Measurements from ENCODE around the gene ADNP2. TPM values are rescaled to one million over a fixed set of nuclear protein-coding genes. Genes with fewer than 3 reads are reported as not detected.
A peak's percentile ranks its signal among the peaks of the same experiment; 100 is the strongest.

Gene ADNP2
- total and polyA plus RNA-seq, 2 of the 4 experiments (the other 2 are of a cell fraction), result 5.6 to 18.3 TPM

DNA sequence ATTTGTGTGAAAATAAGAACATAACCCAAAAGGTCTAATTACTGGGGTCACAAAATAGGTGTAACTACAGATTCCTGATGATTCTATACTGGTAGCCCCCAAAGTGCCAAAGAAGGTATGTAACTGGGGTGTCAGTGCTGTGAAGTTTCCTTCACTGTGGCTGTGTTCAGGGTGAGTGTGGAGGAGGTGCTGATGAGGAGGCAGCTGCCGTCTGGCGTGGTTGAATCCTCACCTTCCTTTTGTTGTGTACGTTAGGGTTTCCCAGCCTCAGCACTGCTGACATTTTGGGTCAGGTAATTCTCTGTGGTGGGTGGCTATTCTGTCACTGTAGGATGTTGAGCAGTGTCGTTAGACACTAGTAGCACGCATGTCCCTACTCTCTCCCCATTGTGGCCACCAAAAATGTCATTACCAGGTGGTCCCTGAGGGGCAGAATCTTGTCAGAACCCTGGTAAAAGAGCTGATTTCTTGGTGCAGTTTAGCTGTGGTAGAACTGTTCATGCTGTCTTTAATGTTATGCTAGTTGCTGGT, 31.5 kb downstream of the ADNP2 start:
- ChIA-PET POLR2A (ENCODE audit: unreplicated experiment) (no interaction called here), CTCF (no interaction called here)
- dilution Hi-C loops (cut with HindIII; ENCODE audit: low sequenced_read_pairs, unreplicated experiment) (no loop called here), in situ Hi-C loops (cut with MboI; ENCODE audit: low sequenced_read_pairs) (no loop called here), intact Hi-C loops (cut with micrococcal nuclease) (no loop called here)
- BruUV-seq (replicated peaks), result no TSS peak
- Histone ChIP-seq H3K79me1 (ENCODE audit: low read depth in 1 of 2, low read length in 2 of 2) (peaks cover 26 to 45% of the 10 kb centered on the region in 2 experiments), H3K4me1 (ENCODE audit: control insufficient read depth, insufficient read depth, low read length) (peaks cover 6% of the 10 kb centered on the region), H3K23ac (ENCODE audit: low read depth, low read length) (no peak overlapping the region), H3K4me2 (ENCODE audit: low read depth, low read length) (no peak overlapping the region), H3K14ac (replicated peaks; ENCODE audit: low read depth, low read length) (no peak overlapping the region), H3K9me1 (ENCODE audit: insufficient read depth, low read length) (peaks cover 13% of the 10 kb centered on the region), H3K56ac (ENCODE audit: extremely low read depth, insufficient read depth, low read length) (no peak overlapping the region), H3K27me3 (ENCODE audit: control insufficient read depth, insufficient read depth, low read length) (no peaks in the 10 kb centered on the region), H2AK9ac (replicated peaks; ENCODE audit: low read depth, low read length, poor library complexity) (peak overlapping the region; percentile 38), H3K36me3 (ENCODE audit: control insufficient read depth, insufficient read depth, low read length) (peaks cover 36% of the 10 kb centered on the region), H3K9ac (ENCODE audit: low read depth, low read length) (no peak overlapping the region), H2BK120ac (ENCODE audit: low read depth, low read length) (no peak overlapping the region), H2AFZ (replicated peaks; ENCODE audit: low read length, poor library complexity) (no peak overlapping the region), H3K27ac (ENCODE audit: insufficient read depth, low read length) (no peak overlapping the region), H2BK20ac (ENCODE audit: low read depth, low read length) (no peak overlapping the region), H2BK5ac (ENCODE audit: low read depth, low read length, poor library complexity, severe bottlenecking) (no peak overlapping the region), H4K91ac (ENCODE audit: insufficient read depth, low read depth, low read length) (no peak overlapping the region), H4K8ac (ENCODE audit: low read depth in 2 of 2, low read length in 2 of 2) (no peak overlapping the region), H2AK5ac (ENCODE audit: low read depth, low read length) (no peak overlapping the region), H3K4me3 (ENCODE audit: insufficient read depth, low read depth, low read length) (no peak overlapping the region), H2BK15ac (ENCODE audit: low read depth, low read length) (no peak overlapping the region), H3K9me3 (ENCODE audit: control insufficient read depth, insufficient read depth, low read length) (no peaks in the 10 kb centered on the region), H3K4ac (ENCODE audit: low read depth, low read length) (no peak overlapping the region), H3K18ac (ENCODE audit: low read depth, low read length) (no peak overlapping the region), H4K5ac (ENCODE audit: low read depth, low read length) (no peak overlapping the region), H4K20me1 (ENCODE audit: insufficient read depth, low read length) (no peaks in the 10 kb centered on the region; the same call in 1 of the 2 replicates)
- WGBS, 2 experiments (ENCODE audit: extremely low coverage in 2 of 2, insufficient read length in 1 of 2), result no CpG with 5 or more reads among the region's 5 CpGs
- no peak for TF ChIP-seq RCOR1 (IDR thresholded peaks at IDR 0.05; ENCODE audit: insufficient replicate concordance, low read length)
- TF ChIP-seq, protein P1, sequence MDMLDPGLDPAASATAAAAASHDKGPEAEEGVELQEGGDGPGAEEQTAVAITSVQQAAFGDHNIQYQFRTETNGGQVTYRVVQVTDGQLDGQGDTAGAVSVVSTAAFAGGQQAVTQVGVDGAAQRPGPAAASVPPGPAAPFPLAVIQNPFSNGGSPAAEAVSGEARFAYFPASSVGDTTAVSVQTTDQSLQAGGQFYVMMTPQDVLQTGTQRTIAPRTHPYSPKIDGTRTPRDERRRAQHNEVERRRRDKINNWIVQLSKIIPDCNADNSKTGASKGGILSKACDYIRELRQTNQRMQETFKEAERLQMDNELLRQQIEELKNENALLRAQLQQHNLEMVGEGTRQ (IDR thresholded peaks at IDR 0.05; ENCODE audit: low read depth, low read length), result no peak
- TF ChIP-seq, protein P2, sequence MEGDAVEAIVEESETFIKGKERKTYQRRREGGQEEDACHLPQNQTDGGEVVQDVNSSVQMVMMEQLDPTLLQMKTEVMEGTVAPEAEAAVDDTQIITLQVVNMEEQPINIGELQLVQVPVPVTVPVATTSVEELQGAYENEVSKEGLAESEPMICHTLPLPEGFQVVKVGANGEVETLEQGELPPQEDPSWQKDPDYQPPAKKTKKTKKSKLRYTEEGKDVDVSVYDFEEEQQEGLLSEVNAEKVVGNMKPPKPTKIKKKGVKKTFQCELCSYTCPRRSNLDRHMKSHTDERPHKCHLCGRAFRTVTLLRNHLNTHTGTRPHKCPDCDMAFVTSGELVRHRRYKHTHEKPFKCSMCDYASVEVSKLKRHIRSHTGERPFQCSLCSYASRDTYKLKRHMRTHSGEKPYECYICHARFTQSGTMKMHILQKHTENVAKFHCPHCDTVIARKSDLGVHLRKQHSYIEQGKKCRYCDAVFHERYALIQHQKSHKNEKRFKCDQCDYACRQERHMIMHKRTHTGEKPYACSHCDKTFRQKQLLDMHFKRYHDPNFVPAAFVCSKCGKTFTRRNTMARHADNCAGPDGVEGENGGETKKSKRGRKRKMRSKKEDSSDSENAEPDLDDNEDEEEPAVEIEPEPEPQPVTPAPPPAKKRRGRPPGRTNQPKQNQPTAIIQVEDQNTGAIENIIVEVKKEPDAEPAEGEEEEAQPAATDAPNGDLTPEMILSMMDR (conservative IDR thresholded peaks at IDR 0.05; ENCODE audit: low read depth, low read length), result no peak
- TF ChIP-seq RFX5 (IDR thresholded peaks at IDR 0.05; ENCODE audit: low read depth, low read length), result no peak
- no peak for TF ChIP-seq MAFK (IDR thresholded peaks at IDR 0.05; ENCODE audit: low read depth, low read length)
- no peak for TF ChIP-seq RAD21 (IDR thresholded peaks at IDR 0.05; ENCODE audit: low read length)
- TF ChIP-seq CHD1 (IDR thresholded peaks at IDR 0.05; ENCODE audit: low read depth, low read length), result no peak
- ATAC-seq (ENCODE audit: low read depth) (no peak), DNase-seq (no peak)

Data from IMR-90 (cell line).